Activated CD4-positive, alpha-beta T cell treated with anti-CD3 and anti-CD28 coated beads, Interleukin-2, amount 10 ng/mL, durations not matched to agents 24 days and 14 days (primary cell): Measurements from ENCODE around the gene TMEM181. TPM values are rescaled to one million over a fixed set of nuclear protein-coding genes. Genes with fewer than 3 reads are reported as not detected.
"Not testable (repeated sequence)": the region's sequence is repeated elsewhere in the genome, so short reads cannot be mapped to it uniquely, and the experiment has no call there.

Experiments used
- DNase-seq: peaks from one replicate; pipeline ENCODE4 v3.0.0; 2022
- H3K27ac Mint-ChIP-seq: one replicate; pipeline ENCODE4 v1.8.0; 2022; ENCODE audit warnings: mild to moderate bottlenecking, mixed read lengths
- H3K27me3 Mint-ChIP-seq: one replicate; pipeline ENCODE4 v1.8.0; 2022; ENCODE audit warnings: mixed read lengths
- H3K36me3 Mint-ChIP-seq: one replicate; pipeline ENCODE4 v1.8.0; 2022; ENCODE audit warnings: low read depth, mild to moderate bottlenecking, mixed read lengths
- H3K4me1 Mint-ChIP-seq: one replicate; pipeline ENCODE4 v1.8.0; 2021; ENCODE audit warnings: mixed read lengths
- H3K4me3 Mint-ChIP-seq: one replicate; pipeline ENCODE4 v1.8.0; 2022; ENCODE audit warnings: mild to moderate bottlenecking, moderate library complexity, mixed read lengths
- H3K9me3 Mint-ChIP-seq: one replicate; pipeline ENCODE4 v1.8.0; 2021; ENCODE audit warnings: mixed read lengths
- intact Hi-C: fragments of 100-400 bp; cut with micrococcal nuclease; formaldehyde crosslinking; loops from one replicate; pipeline ENCODE4 v1.15.1; 2023
- total RNA-seq: library from RNA; stranded (reverse); gene quantifications from 2 replicates; pipeline ENCODE4 v1.2.3, GENCODE V29; 2022

TMEM181 gene
- total RNA-seq, 1 donor from 2014 or later = 17.8 TPM

DNA sequence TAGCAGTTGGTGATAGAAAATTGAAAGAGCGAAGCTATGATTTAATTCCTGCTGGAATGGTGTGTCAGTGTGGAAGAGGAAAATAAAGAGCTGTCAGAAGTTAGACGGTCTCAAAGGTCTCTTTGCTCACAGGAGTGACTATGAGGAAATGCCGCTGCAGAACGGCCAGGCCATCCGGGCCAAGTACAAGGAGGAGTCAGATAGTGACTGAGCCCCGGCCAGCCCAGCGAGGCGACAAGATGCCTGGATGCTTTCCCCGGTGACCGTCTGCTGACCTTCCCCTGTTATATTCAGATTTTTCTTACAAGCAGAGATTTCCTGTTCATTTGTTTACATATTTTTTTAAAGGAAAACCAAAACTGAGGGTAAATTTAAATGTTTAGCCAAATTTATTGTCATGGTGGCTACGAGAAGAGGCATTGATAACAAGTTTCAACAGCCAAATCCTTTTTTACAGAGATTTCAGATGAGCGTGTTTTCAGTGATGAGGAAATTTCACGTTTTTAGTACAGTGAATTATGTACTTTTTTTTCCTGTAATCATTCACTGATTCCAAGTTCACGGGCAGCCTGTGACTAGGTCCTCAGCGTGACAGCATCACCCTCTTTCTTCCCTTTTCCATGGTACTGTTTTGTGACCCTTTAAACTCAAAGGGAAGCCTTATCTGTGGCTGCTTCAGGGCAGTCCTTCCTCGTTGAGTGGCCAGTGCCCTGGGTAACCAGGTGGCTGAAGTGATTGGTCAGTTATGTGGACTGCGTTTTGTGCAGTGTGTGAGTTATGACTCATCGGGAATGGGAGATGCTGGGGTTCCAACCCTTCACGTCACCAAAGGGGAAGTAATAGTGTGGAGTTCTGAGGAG is 72.0 kb downstream of the TMEM181 start:
- DNase-seq = no peak
- Mint-ChIP-seq H3K27ac (peak overlapping the region; percentile 62), H3K4me1 (peaks cover 34% of the 10 kb centered on the region), H3K27me3 (no peaks in the 10 kb centered on the region), H3K4me3 (no peak overlapping the region), H3K9me3 (no peaks in the 10 kb centered on the region), H3K36me3 (peaks cover 62% of the 10 kb centered on the region)
- intact Hi-C loops = no loop called here

DNA sequence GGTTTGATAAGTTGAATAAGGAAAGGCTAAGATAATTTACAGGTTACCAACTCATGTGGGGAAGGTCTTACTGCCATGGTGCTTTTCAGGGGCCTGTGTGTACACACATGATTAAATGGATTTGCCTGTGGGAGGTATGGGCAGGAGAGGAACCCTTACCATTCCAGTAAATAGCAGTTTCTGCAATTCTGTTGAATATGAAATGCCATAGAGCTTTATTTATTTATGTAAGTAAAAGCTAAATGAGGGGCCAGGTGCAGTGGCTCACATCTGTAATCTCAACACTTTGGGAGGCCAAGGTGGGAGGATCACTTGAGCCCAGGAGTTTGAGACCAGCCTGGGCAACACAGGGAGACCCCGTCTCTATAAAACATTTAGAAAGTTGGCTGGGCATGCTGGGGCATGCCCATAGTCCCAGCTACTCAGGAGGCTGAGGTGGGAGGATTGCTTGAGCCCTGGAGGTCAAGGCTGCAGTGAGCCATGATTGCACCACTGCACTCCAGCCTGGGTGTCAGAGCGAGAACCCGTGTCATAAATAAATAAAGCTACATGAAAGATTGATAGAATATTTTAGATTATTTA is 72.7 kb downstream of the TMEM181 start:
- H3K4me3 Mint-ChIP-seq, H3K27me3 Mint-ChIP-seq, intact Hi-C loops, H3K9me3 Mint-ChIP-seq, DNase-seq: not testable (repeated sequence)
- Mint-ChIP-seq H3K4me1 (peaks cover 37% of the 10 kb centered on the region), H3K36me3 (peaks cover 62% of the 10 kb centered on the region), H3K27ac (peak overlapping the region; percentile 62)

DNA sequence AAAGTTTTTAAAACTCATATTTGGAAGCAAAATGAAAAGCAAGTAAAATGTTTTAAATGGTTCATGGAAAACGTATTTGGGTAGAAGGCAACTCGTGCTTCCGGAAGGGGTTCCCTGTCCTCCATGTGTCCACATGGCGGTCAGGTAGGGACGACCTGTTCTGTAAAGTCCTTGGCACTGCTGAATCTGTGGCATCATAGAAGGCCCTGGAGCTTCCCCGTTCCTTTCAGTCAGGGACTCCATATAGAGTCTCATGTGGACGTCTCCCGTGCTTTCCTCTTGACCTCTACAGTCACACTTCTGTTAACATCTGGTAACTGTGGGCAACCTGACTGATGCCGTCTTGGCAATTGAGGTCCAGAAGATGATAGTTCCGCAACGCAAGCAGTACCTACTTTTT is 73.2 kb downstream of the TMEM181 start:
- no peak for DNase-seq
- Mint-ChIP-seq H3K27me3 (no peaks in the 10 kb centered on the region), H3K4me1 (peaks cover 37% of the 10 kb centered on the region), H3K9me3 (no peaks in the 10 kb centered on the region), H3K36me3 (peaks cover 57% of the 10 kb centered on the region), H3K27ac (peak overlapping the region; percentile 69), H3K4me3 (no peak overlapping the region)
- intact Hi-C loops = no loop called here

DNA sequence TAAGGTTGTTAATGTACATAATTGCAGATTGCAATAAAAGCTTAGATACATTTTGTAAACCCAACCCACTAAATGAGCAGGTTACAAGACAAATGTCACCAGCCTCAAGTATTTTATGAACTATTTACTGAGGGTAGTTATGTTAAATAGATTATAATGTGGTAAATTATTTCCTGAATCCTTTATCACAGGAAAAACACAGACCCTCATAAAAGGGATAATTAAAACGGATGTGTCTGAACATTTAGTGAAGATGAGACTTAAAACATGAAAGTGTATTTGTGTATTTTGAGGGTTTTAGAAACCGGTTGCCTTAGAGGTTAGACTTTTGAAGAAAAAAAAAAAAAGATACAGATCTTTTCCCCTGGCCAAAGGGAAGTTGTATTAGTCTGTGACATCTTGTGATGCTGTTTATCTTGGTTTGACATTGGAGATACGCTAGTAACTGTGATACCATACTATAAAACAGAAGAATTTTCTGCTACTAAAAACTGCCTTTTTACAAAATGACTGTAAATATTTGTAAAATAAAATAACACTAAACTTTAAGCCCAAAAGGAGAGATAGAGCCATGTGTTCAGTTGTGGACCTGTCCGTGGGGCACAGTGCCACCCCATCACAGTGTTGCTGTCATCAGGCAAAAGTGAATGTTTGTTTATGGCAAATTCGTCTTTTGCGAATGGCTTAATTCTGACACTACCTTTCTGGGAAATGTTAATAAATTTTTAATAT is 75.0 kb downstream of the TMEM181 start:
- peak overlapping the region; percentile 55 for H3K27ac Mint-ChIP-seq
- H3K27me3 Mint-ChIP-seq = no peaks in the 10 kb centered on the region
- H3K4me3 Mint-ChIP-seq = no peak overlapping the region
- no peaks in the 10 kb centered on the region for H3K9me3 Mint-ChIP-seq
- intact Hi-C loops = no loop called here
- peaks cover 47% of the 10 kb centered on the region for H3K4me1 Mint-ChIP-seq
- peaks cover 62% of the 10 kb centered on the region for H3K36me3 Mint-ChIP-seq
- DNase-seq = no peak

DNA sequence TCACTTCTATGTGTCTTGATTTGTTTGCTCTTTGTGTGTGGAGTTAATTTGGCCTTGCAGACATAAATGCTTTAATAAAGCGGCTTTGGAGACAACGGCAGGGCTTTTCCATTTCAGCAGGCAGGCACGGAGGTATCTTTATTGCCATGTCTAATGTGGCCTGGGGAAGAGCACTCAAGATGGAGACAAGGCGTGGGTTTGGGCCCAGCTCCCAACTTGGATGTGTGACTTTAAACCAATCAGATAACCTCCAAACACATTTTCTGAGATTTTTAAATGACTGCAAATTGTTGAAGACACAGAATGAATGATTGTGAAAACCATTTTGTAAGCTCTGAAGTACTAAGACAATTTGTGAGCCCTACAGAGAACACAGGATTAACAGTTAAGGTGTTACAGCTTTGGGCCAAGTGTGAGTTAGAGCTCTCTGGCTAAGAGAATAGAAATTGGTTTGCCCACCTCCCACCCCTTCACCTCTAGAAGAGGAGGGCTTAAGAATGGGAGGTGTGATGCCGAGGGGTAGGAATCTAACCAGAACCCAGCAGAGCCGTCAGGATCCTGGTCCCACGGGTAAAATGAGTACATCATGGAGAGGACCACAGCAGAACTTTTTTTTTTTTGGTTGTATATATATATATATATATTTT is 75.7 kb downstream of the TMEM181 start:
- Mint-ChIP-seq H3K4me3 (no peak overlapping the region), H3K27me3 (no peaks in the 10 kb centered on the region), H3K4me1 (peaks cover 52% of the 10 kb centered on the region), H3K27ac (peak overlapping the region; percentile 72), H3K36me3 (peaks cover 66% of the 10 kb centered on the region), H3K9me3 (no peaks in the 10 kb centered on the region)
- no peak for DNase-seq
- intact Hi-C loops = no loop called here

DNA sequence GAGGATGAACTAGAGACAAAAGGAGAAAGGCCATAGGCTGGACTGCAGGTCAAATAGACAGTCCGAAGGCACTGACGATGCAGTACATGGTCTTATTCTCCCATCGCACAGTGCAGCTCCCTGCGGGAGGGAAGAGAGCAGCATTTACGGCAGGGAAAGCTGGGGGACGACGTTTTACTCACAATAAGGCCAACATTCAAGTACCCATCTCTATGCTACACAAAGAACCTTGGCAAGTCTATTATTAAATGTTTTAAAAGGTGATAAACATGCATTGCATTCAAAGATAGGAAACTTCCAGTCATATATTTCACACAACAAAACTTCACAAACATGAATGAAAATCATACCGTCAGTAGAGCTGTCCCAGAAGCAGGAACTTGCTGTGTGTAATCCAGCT is 76.9 kb downstream of the TMEM181 start:
- Mint-ChIP-seq H3K27ac (peak overlapping the region; percentile 80), H3K27me3 (no peaks in the 10 kb centered on the region), H3K9me3 (no peaks in the 10 kb centered on the region), H3K36me3 (peaks cover 66% of the 10 kb centered on the region), H3K4me1 (peaks cover 52% of the 10 kb centered on the region), H3K4me3 (no peak overlapping the region)
- intact Hi-C loops = no loop called here
- DNase-seq = no peak

DNA sequence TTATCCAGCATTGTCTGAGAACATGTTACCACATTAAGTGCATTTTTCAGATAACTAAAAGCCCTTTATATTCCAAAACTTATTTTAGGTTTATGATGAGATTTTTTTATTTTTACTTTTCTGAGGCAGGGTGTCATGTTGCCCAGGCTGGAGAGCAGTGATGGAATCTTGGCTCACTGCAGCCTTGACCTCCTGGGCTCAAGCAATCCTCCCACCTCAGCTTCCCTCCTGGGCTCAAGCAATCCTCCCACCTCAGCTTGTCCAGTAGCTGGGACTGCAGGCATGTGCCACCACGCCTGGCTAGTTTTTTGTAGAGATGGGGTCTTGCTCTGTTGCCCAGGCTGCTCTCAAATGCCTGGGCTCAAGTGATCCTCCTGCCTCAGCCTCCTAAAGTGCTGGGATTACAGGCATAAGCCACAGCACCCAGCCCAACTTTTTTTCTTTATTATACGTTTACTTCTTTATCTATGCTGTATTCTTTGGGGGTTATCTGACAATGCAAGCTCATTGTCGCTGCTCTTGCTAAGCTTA is 78.5 kb downstream of the TMEM181 start:
- intact Hi-C loops = no loop called here
- Mint-ChIP-seq H3K27me3 (no peaks in the 10 kb centered on the region), H3K36me3 (peaks cover 69% of the 10 kb centered on the region), H3K27ac (peak overlapping the region; percentile 83), H3K4me1 (peaks cover 62% of the 10 kb centered on the region), H3K4me3 (peak overlapping the region; percentile 25), H3K9me3 (no peaks in the 10 kb centered on the region)
- no peak for DNase-seq

DNA sequence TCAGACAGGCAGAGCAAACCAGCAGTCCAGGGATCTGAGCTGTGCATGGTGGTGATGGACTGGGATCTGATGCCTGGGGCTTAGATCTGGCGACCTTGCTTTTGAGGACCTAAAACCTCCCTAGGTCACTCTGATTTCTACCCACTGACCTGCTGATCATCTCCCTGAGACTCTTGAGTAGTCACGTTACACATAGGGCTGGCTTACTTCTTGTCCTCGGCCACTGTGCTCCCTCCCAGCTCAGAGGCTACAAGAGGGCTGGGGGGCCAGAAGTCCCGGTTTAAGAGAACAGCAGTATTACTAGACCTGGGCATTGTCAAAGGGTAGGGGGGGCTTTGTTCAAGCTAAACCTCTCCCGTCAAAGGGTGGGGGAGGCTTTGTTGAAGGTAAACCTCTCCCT is 79.2 kb downstream of the TMEM181 start:
- no peaks in the 10 kb centered on the region for H3K27me3 Mint-ChIP-seq

DNA sequence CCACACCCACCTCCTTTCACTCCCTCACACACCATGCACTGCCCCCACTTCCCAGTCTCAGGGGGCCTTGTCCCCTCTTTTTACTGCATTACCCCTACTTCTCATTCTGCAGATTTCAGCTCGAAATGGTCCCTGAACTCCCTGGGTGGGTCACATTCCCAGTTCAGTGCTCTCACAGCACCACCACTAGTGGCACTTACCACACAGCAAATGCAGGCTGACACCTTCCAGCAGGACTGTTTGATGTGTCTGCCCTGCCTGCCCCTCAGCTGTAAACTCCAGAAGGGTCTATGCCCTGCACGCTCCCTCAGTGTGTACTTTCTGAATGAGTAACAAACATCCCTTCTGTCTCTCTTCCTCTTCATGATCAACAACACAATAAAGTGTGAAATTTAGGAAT is 80.6 kb downstream of the TMEM181 start:
- DNase-seq = no peak
- H3K27me3 Mint-ChIP-seq = no peaks in the 10 kb centered on the region
- intact Hi-C loops = loop anchor here (5.0 kb wide), 1 partner anchor 78 kb away; the partner anchor contains the start of gene TMEM181
- H3K36me3 Mint-ChIP-seq = peaks cover 63% of the 10 kb centered on the region
- H3K27ac Mint-ChIP-seq = peak overlapping the region; percentile 85
- peak overlapping the region; percentile 70 for H3K4me3 Mint-ChIP-seq
- H3K9me3 Mint-ChIP-seq = no peaks in the 10 kb centered on the region
- H3K4me1 Mint-ChIP-seq = peaks cover 63% of the 10 kb centered on the region

More for the DNA sequence above, 79.2 kb downstream of the TMEM181 start:
- peak overlapping the region; percentile 25 for H3K4me3 Mint-ChIP-seq
- intact Hi-C loops = no loop called here
- H3K9me3 Mint-ChIP-seq = no peaks in the 10 kb centered on the region
- peaks cover 71% of the 10 kb centered on the region for H3K36me3 Mint-ChIP-seq
- H3K4me1 Mint-ChIP-seq = peaks cover 62% of the 10 kb centered on the region
- H3K27ac Mint-ChIP-seq = peak overlapping the region; percentile 83
- DNase-seq = no peak

DNA sequence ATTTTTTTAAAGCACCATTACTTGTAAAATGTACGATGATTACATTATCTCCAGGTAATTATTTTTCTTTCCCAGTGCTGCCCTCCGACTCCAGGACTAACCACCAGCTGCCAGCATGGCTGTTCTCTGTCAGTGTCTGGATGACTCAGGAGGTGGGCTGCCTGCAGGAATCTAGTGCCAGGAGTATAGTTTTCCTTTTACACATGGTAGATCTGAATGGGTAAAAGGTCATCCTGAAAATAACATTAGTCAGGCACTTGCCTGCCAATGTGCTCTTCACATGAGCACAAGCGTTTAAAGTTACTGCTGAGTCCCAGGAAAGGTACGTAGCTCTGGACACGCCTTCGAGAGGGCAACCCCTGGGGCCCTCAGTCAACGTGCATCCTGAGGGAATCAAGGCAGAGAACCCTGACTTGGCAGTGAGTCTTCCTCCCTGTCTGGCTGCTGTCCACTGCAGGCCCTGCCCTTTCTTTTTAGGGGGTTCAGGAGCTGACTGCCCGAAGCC is 82.3 kb downstream of the TMEM181 start:
- peaks cover 68% of the 10 kb centered on the region for H3K4me1 Mint-ChIP-seq
- DNase-seq = no peak
- H3K27ac Mint-ChIP-seq = peak overlapping the region; percentile 97
- intact Hi-C loops = loop anchor here (5.0 kb wide), 1 partner anchor 80 kb away; the partner anchor contains the start of gene TMEM181
- peak overlapping the region; percentile 97 for H3K4me3 Mint-ChIP-seq
- no peaks in the 10 kb centered on the region for H3K27me3 Mint-ChIP-seq
- H3K36me3 Mint-ChIP-seq = peaks cover 50% of the 10 kb centered on the region
- no peaks in the 10 kb centered on the region for H3K9me3 Mint-ChIP-seq

DNA sequence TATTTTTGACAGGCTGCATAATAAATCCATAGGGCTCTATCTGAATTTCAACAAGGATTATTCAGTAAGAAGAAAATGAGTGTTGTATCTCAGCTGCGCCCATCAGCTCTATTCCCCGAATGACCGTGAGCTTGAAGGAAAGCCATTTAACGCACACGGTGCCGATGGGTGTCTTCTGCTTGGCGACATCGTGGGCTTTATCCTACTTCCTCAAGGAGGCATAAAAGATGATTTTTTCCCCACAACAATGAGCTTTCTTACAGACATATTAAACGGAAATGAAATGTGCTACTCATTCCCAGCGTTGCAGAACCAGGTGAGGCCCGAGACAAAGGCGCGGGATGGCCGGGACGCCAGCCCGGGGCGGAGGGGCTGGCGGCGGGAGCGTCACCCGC is 83.9 kb downstream of the TMEM181 start:
- Mint-ChIP-seq H3K27ac (peak overlapping the region; percentile 97), H3K9me3 (peaks cover 3% of the 10 kb centered on the region), H3K4me3 (peak overlapping the region; percentile 97), H3K4me1 (peaks cover 72% of the 10 kb centered on the region), H3K27me3 (no peaks in the 10 kb centered on the region), H3K36me3 (peaks cover 42% of the 10 kb centered on the region)
- no peak for DNase-seq
- intact Hi-C loops = loop anchor here (5.0 kb wide), 1 partner anchor 82 kb away; the partner anchor contains the start of gene TMEM181

DNA sequence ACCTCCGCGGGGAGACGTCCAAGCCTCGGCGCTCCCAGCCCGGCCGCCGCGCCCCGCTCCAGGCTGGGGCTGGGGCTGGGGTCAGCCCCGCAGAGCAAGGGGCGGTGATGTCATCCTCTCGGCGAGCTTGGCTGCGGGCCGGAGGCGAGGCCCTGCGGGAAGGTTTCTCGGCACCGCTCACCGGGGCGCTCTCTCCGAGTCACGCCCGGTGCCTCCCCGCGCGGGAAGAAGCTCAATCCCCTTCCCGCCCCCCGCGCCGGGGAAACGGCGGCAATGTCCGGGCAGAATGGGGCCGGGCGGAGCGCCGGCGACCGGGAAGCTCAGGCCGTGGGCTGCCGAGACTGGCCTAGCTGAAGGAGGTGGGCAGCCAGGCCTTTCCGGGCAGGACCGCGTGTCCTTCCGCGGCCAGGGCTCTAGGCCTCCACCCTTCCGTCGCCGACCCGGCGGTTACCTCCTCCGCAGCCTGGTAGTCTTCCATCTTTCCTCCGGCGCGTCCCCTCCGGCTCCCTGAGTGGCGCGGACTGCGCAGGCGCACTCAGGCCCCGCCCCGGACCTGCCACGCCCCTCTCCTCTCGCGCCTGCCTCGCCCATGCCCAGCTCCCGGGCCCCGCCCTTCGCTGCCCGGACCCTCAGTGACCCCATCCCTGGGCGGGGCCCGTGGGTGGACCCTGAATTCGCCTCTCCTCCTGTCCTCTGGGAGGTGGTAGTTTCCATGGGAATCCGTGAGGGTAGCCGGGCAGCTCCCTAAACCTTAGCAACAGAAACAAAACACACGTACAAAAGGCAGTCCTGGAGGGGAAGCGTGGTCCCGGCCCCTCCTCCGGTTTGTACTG is 84.6 kb downstream of the TMEM181 start, which contains the start of gene DYNLT1:
Gene DYNLT1 (minus strand): TSS at position 513 of the 833 bp plus-strand sequence. CDS start 35 bp downstream, at position 478.
- Mint-ChIP-seq H3K27me3 (no peaks in the 10 kb centered on the region), H3K36me3 (peaks cover 39% of the 10 kb centered on the region), H3K4me3 (peak within 1 kb of the TSS; percentile 97), H3K4me1 (peaks cover 72% of the 10 kb centered on the region), H3K9me3 (peaks cover 3% of the 10 kb centered on the region), H3K27ac (peak within 1 kb of the TSS; percentile 97)
- peak; percentile 98 for DNase-seq
- intact Hi-C loops = loop anchor here (1.0 to 5.0 kb wide), 5 partner anchors 9 to 1333 kb away; partner anchors contain the start of gene TMEM181
